SH-SY5Y (cell line): Measurements from ENCODE around the gene PAX5.

ENCODE experiments used
- GATA2 ChIP-seq: IDR thresholded peaks from 2 replicates; pipeline ENCODE4 v1.6.1; 2011; ENCODE audit warnings: mild to moderate bottlenecking, low read depth, low read length
- GATA3 ChIP-seq: IDR thresholded peaks from 2 replicates; pipeline ENCODE4 v1.6.1; 2011; ENCODE audit warnings: low read depth, mild to moderate bottlenecking, low read length, moderate library complexity

DNA sequence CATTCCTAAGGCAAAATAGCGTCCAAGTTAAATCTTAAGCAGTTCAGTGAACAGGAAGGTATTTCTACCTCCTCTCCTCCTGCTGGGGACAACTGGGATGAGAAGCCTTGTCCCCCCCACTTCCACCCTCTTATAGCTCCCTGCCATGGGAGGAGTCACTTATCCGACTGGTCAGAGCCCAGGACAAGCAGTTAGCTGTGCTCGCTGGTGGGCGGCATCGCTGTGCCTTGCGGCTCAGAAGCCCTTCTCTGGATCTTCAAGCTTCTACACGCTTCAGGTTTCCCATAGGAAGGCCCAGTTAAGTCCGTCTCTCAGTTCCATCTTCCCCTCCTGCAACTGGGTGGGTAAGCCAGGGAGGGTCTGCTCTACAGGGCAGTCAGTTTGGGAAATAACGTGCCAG, 77.2 kb downstream of the PAX5 start:
- no peak for TF ChIP-seq GATA2
- TF ChIP-seq GATA3: no peak
